NT2/D1 (cell line): ENCODE results near the gene ADH7.

Experiments
- SUZ12 ChIP-seq: IDR thresholded peaks from 2 replicates; pipeline ENCODE4 v1.6.1; 2011; ENCODE audit not compliant: insufficient read length, insufficient read depth; ENCODE audit errors: extremely low read depth
- YY1 ChIP-seq: IDR thresholded peaks from 2 replicates; pipeline ENCODE4 v1.6.1; 2011; ENCODE audit not compliant: insufficient read length, insufficient read depth
- ZNF274 ChIP-seq: IDR thresholded peaks from 2 replicates; pipeline ENCODE4 v1.6.1; 2011; ENCODE audit warnings: mild to moderate bottlenecking, low read depth, low read length

GRCh38 chr4:99414401-99414800 is 20.7 kb downstream of the ADH7 start:
- TF ChIP-seq YY1 (no peak), ZNF274 (no peak), SUZ12 (no peak)
